HG02981 (cell line): Measurements from ENCODE around the gene CDKL4.
"Not testable (repeated sequence)": the region's sequence is repeated elsewhere in the genome, so short reads cannot be mapped to it uniquely, and the experiment has no call there.

ENCODE experiments used
- ATAC-seq: cut with Tn5 transposase; IDR thresholded peaks from one replicate; pipeline ENCODE4 v1.9.1; 2021; ENCODE audit warnings: mild to moderate bottlenecking, moderate library complexity; ENCODE audit not compliant: unreplicated experiment

Gene CDKL4

DNA sequence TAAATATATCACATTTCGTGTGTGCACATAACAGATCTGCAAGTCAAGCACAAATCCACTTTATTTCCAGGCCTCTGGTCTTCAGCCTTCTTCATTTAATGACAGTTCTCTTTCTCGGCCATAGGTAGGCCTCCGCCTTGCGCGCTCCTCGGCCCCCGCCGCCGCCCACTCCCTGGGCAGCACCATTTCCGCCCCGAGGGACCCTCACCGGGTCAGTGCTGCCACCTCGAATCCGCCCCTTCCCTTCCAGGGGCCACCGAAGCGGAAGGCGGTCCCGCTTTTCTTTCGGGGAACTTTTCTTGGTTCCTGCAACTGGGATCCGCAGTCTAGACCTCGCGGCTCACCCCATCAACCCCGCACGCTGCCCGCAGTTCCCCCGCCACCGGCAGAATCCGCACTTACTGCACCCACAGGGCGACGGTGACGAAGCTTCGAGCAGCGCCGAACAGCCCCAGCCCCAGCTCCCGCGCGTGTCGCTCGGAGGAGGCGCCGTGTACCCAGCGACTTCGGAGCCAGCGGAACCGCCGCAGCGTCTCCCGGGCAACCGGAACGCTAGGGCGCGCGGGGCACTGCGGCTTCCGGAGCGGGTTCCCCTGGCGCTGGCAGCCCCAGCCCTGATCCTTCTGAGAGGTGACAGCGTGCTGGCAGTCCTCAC, at the start of gene CDKL4:
CDKL4 (minus strand) TSS at position 502 of the 655 bp plus-strand sequence.
- ATAC-seq: no peak

DNA sequence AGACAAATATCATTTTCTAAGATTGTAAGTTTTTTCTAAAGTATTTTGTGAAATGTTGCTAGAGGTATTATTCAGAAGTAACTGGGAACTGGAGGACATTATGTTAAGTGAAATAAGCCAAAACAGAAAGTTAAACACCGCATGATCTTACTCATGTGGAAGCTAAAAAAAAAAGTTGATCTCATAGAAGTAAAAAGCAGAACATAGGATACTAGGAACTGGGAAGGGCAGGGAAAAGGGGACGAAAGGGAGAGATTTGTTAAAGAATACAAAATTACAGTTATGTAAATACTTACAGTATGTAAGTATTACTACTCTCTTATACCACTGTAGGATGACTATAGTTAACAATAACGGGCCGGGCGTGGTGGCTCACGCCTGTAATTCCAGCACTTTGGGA, 46.7 kb upstream of the CDKL4 start:
- no peak for ATAC-seq

DNA sequence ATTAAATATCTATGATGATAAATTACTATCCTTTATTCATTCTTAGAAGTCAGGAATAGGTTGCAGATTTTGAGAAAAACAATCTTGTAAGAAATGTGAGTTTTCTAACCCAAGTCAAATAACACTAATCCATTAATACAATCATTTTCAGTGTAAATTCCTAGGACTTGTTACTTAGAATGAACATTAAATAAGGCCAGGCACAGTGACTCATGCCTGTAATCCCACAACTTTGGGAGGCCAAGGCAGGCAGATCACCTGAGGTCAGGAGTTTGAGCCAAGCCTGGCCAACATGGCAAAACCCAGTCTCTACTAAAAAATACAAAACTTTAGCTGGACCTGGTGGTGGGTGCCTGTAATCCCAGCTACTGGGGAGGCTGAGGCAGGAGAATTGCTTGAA, 45.8 kb upstream of the CDKL4 start:
- ATAC-seq: no peak

DNA sequence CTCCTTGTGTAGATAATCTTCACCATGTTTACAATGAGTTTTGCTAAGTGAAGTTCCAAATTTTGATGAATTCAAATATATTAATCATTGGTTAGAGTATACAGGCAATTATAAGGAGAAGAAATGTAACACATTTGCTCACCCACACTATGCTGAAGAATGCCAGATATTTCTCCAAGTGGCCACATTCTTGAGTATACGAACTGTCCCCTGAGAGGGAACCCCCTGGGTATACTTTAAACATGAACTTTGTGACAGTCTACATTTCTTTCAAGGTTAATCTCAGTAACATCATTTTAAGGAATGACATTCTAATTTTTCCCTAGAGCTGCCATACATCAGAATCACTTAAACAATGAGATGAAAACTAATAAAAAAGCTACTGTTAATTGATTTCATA, 39.8 kb upstream of the CDKL4 start:
- no peak for ATAC-seq

DNA sequence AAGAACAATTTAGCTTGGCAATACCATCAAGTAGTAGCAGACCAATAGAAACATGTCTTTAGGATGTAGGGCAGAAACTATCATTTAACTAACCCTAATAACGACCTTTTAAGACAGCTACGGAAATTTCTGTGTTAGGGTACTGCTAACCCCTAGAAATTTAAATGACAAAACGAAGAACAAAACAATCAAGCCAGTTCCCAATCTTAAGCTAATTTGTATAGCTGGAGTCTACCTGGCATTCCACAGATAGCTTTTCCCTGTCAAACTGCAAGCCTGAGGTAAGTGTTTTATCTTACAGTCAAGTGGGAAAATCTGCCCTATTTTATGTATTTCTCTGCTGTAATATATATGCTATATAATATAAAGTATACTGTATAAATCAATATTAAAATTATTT, 37.6 kb upstream of the CDKL4 start:
- no peak for ATAC-seq

DNA sequence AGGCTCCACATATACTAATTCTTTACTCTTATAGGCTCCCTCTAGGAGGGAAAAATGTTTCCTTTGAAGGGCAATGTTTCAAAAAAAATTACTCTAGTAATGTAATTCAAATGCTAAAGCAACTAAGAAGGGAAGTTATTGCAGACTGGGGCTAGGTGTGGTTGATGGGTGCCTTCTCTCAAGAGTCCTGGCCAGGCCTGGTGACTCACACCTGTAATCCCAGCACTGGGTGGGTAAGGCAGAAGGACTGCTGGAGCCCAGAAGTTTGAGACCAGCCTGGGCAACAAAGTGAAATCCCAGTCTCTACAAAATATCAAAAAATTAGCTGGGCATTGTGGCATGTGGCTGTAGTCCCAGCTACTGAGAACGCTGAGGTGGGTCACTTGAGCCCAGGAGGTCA, 31.2 kb upstream of the CDKL4 start:
- no peak for ATAC-seq

DNA sequence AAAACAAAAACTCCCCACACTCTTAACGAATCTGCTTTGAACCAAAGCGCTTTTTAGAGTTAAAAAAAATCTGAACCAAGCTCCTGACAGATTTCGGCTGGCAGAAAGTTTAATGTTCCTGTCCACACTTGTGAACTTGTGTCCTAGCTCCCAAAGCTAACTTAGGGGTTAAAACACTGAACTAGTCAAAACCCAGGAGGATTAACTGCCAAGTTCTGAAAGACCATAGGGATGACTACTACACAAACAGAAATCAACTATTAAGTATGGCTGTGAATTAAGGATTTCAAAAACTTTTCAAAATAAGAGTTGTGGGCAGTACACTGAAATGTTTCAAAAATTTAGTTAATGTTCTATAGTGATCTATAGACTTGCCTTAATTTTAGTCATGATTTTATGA, 26.2 kb upstream of the CDKL4 start:
- no peak for ATAC-seq

DNA sequence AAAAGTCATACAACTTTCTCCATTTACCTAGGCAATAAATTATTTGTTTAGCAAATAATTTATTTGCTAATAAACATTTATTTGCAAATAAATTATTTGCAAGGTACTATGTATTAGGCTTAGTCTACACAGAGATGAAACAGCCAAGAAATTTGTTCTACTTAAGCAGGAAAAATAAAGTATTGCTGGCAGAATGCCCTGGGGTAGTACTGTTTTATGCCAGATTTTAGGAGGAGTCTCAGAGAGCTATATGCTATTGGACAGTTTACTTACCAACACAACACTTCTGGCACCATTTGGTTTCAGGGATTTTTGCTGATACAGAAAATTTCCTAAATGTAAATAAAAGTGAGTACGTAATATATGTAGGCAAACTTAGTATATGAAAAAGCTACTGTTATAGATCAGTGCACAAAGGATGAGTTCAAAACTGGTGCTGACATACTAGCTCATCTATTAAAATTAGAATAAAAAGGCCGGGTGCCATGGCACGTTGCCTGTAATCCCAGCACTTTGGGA, 23.2 kb upstream of the CDKL4 start:
- ATAC-seq: no peak

DNA sequence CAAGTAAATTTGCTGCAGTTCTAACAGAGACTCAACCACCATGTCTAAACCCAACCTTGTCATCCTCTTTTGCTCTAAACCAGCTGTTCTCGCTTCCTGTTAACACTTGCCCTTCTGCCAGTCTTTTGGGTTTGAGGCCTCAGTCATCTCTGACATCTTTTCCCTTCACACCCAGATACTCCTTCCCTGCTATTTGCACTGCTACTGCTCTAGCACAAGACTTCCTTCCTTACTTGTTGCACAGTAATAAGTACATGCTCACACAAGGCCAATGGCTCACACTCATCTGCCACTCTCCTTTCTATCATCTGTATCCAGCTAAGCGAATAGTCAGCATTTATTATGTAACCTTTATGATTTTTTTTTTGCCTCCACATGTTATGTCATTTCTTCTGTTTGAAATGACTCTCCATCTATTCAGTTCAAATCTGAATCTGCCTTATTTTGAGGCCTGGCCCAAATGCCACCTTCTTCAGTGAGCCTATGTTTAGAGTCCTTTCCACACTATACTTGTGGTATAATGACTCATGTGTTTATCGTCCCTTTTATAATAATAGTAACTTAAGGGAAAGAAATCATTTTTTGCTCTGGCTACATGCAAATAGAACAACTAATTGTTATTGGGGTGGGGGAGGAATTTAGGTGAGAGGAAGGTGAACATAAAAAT, 22.5 kb upstream of the CDKL4 start:
- ATAC-seq: peak; percentile 69

DNA sequence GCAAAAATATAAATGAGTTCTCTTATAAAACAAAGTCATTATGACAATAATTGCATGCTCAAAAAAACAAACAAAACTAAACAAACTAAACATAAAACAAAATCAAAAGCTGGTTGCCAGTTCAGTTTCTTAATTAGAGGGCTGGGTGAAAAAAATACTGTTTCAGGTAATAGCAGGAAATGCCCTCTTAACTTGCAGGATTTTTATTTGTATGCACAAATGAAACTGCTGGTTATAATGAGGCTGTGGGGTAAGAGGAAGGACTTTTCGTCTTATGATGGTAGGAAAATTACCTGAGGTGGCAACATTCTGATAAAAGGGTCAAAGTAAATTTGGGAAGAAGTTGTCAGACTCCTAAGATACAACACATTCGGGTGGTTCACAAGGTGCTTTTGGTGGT, 21.5 kb upstream of the CDKL4 start:
- ATAC-seq: no peak

DNA sequence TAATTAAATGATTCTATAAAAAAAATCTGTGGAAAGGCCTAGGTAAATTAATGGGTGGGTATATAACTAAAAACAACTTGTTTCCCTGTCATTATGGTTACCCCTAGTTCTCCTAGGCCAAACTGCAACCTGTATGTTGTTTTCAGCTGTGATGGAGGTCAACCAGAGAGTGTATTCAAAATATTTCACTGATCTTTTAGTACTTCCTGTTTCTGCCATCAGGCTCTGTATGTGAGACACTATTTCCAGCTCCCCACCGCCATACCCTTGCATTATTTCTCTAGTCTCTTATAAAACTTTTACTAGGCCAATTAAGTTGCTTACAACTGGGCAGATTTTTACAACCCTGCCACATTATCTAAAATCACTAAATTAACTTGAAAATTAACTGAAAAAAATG, 21.0 kb upstream of the CDKL4 start:
- ATAC-seq: peak; percentile 71

DNA sequence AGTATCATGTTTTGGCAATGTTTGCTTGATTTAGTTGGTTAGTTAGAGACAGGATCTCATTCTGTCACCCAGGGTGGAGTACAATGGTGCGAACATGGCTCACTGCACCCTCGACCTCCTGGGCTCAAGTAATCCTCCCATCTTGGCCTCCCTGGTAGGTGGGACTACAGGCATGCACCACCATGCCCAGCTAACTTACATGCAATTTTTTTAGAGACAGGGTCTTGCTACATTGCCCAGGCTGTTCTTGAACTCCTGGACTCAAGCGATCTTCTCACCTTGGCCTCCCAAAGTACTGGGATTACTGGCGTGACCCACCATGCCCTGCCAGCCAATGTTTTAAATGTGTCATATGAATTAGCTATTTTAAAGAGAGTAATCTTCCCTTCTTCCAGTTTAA, 16.3 kb upstream of the CDKL4 start:
- no peak for ATAC-seq

DNA sequence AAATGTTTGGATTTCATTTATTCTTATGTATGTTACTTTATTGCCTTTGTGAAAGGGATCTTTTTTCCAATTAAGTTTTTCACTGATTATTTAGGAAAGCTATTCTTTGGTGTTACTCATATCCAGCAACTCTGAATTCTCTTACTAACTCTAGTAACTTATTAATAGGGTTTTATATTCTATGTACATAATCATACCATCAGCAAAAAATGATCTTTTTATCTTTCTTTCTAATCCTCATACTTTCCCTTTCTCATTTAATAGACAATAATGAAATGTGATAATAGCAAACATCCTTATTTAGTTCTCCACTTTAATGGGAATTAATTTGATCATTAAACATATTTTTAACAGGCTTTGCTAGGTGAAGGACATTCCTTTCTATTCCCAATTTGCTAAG, 12.3 kb upstream of the CDKL4 start:
- no peak for ATAC-seq

DNA sequence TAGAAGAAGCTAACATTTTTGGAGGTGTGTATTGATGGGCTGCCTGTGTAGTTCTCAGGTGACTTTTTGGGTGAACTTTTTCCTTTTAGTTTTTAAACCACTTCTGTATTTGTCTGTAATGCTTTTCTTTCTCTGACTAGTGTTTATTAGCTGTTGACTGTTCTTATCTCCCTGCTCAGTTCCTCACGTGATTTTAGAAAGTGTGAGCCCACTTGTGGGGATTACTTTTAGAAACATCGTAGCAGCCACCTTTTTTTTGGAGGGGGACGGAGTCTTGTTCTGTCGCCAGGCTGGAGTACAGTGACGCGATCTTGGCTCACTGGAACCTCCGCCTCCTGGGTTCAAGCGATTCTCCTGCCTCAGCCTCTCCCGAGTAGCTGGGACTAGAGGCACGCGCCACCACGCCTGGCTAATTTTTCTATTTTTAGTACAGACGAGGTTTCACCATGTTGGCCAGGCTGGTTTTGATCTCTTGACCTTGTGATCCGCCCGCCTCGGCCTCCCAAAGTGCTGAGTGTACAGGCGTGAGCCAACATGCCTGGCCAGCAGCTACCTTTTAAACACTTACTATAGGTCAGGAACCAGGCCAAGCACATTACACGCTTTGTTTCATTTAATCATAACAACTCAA, 9.2 kb upstream of the CDKL4 start:
- ATAC-seq: no peak

DNA sequence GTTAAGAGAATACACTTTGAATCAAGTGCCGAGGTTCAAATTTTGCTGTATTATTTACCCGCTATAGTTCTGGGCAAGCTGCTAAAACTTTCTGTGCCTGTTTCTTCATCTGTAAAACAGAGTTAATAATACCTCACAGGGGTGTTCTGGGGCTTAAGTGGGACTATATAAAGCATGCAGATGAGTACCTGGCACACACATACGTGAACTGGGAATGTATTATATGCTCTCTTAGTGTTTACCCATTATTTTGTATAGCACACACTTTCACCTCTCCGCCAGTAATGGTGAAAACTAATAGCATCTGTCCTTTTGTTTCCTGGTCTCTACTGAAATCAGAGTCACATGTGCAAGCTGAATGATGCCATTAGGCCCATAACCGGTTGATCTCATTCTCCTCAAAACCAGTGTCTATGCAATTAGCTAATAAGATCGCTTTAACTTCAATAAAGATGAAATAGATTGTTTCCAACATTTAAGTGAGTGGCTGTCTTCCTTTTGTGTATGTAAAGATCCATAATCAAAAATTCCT, 3.8 kb upstream of the CDKL4 start:
- no peak for ATAC-seq

DNA sequence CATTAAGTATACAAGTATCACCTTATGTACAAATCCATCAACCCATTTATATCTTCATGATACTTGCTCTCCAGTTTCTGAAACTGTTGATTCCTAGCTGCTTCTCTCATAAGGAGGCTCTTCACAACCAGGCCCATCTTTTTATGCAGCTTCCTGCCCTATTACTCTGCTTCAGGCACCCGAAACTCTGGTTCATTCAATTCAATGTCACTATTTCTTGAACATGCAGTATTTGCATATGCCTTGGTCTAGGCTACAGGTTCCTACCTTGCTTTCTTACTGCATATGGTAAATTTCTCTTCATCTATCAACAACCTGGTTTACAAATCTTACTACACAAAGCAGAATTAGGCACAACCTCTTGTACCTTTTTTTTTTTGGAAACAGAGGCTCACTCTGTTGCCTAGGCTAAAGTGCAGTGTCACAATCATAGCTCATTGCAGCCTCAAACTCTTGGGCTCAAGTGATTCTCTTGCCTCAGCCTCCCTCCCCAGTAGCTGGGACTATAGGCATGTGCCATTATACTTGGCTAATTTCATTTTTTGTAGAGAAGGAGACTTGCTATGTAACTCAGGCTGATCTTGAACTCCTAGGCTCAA, 2.7 kb upstream of the CDKL4 start:
- no peak for ATAC-seq

DNA sequence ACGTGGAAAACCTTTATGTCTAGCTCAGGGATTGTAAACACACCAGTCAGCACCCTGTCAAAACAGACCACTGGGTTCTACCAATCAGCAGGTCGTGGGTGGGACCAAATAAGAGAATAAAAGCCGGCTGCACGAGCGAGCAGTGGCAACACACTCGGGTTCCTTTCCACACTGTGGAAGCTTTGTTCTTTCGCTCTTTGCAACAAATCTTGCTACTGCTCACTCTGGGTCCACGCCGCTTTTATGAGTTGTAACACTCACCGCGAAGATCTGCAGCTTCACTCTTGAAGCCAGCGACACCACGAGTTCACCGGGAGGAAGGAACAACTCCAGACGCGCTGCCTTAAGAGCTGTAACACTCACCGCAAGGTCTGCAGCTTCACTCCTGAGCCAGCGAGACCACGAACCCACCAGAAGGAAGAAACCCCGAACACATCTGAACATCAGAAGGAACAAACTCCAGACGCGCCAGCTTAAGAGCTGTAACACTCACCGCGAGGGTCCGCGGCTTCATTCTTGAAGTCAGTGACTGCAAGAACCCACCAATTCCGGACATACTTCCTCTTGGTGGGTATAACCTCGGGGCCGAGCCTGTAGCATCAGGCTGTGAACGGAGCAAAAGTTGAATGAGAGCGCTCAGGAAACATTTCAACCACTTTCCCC, 1.3 kb upstream of the CDKL4 start:
- ATAC-seq: not testable (repeated sequence)

DNA sequence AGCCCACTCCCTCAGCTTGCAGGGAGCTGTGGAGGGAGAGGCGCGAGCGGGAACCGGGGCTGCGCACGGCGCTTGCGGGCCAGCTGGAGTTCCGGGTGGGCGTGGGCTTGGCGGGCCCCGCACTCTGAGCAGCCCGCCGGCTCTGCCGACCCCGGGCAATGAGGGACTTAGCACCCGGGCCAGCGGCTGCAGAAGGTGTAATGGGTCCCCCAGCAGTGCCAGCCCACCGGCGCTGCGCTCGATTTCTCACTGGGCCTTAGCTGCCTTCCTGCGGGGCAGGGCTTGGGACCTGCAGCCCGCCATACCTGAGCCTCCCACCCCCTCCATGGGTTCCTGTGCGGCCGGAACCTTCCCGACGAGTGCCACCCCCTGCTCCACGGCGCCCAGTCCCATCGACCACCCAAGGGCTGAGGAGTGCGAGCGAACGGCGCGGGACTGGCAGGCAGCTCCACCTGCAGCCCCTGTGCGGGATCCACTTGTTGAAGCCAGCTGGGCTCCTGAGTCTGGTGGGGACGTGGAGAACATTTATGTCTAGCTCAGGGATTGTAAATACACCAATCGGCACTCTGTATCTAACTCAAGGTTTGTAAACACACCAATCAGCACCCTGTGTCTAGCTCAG, 582 bp upstream of the CDKL4 start:
- ATAC-seq: not testable (repeated sequence)

DNA sequence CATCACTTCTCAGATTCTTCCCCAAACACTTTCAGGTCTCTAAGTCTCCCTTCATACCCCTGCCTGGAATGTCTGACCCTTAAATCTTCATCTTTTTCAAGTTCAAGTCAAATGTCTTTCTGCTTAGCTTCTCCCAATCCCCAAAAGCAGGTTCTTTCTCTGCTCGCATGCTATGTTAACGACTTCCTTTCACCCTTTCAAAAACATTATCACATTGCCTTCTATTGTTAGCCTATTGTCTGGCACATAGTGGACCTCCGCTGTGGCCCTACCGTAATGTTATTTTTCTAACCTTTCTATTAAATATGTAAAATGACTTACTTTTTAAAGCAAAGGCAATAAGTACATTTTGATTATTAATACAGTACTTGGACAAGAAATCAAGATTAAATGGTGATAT, 2.2 kb downstream of the CDKL4 start:
- ATAC-seq: no peak

DNA sequence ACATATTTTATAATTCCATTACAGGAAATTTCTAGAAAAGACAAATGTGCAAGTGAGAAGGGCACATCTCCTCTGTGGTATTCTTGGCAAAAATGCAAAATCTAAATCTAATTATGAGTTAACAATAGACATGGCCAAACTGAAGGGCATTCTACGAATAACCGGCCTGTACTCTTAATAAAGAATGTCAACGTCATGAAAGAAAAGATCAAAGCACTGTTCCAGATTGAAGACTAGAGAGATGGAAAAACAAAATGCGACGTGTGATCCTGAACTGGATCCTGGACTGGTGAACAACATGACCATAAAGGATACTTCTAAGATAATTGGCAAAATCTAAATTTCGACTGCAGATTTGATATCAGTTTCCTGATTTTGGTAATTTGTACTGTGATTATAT, 3.0 kb downstream of the CDKL4 start:
- no peak for ATAC-seq

DNA sequence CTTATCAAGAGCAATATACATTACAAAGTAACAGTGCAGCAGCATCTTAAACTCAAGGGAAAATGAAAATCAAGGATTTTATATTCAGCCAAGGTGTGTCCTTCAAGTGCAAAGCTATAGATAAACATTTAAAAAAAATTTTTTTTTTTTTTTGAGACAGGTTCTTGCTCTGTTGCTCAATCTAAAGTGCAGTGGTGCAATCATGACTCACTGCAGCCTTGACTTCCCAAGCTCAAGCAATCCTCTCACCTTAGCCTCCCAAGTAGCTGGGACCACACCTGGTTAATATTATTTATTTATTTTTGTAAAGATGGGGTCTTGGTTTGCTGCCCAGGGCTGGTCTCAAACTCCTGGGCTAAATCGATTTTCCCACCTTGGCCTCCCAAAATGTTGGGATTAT, 9.0 kb downstream of the CDKL4 start:
- ATAC-seq: no peak
